IPS-15b (cell line): ENCODE results near the gene EXOC4.

Source experiments
- H3K27me3 ChIP-seq: one replicate; pipeline ENCODE4 v1.6.1; 2013; ENCODE audit warnings: low read length; ENCODE audit not compliant: control insufficient read depth, insufficient read depth
- H3K36me3 ChIP-seq: one replicate; pipeline ENCODE4 v1.6.1; 2013; ENCODE audit warnings: low read length; ENCODE audit not compliant: control insufficient read depth, insufficient read depth
- H3K4me1 ChIP-seq: one replicate; pipeline ENCODE4 v1.6.1; 2013; ENCODE audit warnings: mild to moderate bottlenecking, low read length; ENCODE audit not compliant: control insufficient read depth, insufficient read depth
- H3K4me3 ChIP-seq: one replicate; pipeline ENCODE4 v1.5.1; 2013; ENCODE audit warnings: low read depth, low read length
- H3K9ac ChIP-seq: one replicate; pipeline ENCODE4 v1.6.1; 2013; ENCODE audit warnings: low read depth, mild to moderate bottlenecking, low read length
- H3K9me3 ChIP-seq: one replicate; pipeline ENCODE4 v1.6.1; 2013; ENCODE audit warnings: mild to moderate bottlenecking, low read length; ENCODE audit not compliant: control insufficient read depth, insufficient read depth

The EXOC4 gene

DNA sequence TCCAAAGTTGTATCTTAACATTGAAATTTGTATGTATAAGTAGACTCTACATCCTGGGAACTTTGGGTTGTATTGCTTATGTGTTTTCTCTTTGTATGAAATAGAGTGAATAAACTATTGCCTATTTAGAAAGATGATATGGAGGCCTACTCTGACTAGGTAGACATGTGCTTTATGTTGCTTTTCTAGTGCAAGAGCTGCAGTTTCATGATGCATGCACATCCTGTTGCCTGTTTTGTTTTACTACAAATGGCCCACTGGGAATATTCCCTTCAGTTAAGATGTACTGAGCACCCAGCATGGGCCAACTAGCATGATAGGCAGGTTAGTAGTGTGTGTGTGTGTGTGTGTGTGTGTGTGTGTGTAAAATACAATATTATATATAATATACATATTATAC is 592.1 kb downstream of the EXOC4 start:
- no peak overlapping the region for H3K4me3 ChIP-seq
- H3K4me1 ChIP-seq, result no peaks in the 10 kb centered on the region
- no peaks in the 10 kb centered on the region for H3K9me3 ChIP-seq
- no peak overlapping the region for H3K9ac ChIP-seq
- no peaks in the 10 kb centered on the region for H3K27me3 ChIP-seq
- no peaks in the 10 kb centered on the region for H3K36me3 ChIP-seq

DNA sequence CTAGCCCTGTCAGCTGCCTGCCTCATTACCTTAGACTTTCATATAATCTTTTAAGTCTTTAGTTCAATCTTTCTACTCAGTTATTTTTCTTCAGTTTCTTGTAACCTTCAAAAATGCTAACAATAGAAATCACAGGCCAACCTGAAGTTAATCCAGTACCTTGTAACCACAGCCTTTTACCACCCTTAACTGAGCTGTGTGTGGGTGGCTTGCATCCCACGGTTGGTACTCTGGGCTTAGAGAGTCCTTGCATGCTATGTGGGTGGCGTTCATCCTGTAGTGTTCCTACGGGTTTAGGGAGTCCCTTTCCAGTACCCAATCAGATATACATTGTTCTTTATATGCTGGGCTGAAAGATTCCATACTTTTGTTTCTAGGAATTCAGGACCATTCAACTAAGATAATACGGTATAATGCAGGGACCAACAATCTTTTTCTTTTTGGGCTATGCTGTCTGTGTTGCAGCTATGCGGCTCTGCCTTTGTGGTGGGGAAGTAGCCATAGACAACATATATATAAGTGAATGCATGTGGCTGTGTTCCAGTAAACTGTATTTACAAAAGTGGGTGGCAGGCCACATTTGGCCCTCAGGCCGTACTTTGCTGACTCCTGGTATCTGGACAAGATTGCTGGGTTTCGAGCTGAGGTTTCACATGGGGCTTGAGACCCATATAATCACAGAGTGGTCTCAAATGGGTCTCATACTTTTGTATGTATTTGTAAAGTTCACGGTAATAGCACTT is 593.5 kb downstream of the EXOC4 start:
- Histone ChIP-seq H3K9me3 (no peaks in the 10 kb centered on the region), H3K27me3 (no peaks in the 10 kb centered on the region), H3K9ac (no peak overlapping the region), H3K4me3 (no peak overlapping the region), H3K4me1 (no peaks in the 10 kb centered on the region), H3K36me3 (no peaks in the 10 kb centered on the region)

DNA sequence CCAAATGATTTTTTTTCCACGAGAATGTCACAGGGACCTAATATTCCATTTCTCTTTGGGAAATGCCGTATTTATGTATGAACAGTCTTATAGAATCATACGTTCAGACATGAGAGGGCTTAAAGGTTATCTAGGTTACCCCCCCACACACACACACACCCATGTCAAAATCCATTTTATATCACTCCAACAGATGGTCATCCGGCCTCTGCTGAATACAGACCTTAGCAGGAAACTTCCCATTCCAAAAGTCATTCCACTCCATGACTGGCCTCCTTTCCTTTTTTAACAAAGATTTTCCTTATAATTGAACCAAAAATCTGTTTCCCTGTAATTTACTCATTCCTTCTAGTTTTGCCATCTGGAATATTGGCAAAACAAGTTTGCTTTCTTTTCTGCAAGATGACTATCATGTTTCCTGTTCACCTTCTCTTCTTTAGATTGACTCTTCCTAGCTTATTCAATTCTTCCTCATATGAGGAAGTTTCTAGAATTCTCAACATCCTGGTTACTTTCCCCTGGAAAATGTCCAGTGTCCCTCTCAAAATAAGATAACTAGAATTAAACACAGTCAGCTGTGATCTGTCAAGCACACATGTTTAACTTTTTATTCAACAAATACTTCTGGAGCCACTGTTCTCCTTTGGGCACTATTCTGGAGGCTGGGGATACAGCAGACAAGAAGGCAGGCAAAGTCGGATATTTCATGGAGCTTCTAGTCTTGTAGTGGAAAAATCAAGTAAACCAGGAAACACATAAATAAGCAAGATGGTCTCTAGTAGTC is 597.8 kb downstream of the EXOC4 start:
- Histone ChIP-seq H3K9me3 (no peaks in the 10 kb centered on the region), H3K9ac (no peak overlapping the region), H3K36me3 (no peaks in the 10 kb centered on the region), H3K4me1 (no peaks in the 10 kb centered on the region), H3K27me3 (no peaks in the 10 kb centered on the region), H3K4me3 (no peak overlapping the region)

DNA sequence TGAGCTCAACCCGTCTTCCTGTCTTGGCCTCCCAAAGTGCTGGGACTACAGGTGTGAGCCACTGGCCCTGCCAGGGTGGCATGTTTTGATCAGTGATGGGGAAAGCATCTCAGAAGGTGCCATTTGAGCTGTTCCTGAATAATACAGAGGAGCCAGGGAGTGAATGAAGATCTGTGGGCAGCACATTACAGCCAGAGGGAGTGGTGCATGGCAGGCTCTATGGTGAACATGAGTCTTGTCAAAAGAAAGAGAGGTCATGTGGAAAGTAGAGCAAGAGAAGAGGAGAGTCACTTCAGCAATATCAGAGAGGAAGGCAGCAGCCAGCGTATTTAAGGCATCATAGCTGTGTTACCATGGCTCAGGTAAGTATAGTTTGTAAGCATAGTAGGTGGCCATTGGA is 598.5 kb downstream of the EXOC4 start:
- Histone ChIP-seq H3K4me3 (no peak overlapping the region), H3K9ac (no peak overlapping the region), H3K27me3 (no peaks in the 10 kb centered on the region), H3K9me3 (no peaks in the 10 kb centered on the region), H3K4me1 (no peaks in the 10 kb centered on the region), H3K36me3 (no peaks in the 10 kb centered on the region)

DNA sequence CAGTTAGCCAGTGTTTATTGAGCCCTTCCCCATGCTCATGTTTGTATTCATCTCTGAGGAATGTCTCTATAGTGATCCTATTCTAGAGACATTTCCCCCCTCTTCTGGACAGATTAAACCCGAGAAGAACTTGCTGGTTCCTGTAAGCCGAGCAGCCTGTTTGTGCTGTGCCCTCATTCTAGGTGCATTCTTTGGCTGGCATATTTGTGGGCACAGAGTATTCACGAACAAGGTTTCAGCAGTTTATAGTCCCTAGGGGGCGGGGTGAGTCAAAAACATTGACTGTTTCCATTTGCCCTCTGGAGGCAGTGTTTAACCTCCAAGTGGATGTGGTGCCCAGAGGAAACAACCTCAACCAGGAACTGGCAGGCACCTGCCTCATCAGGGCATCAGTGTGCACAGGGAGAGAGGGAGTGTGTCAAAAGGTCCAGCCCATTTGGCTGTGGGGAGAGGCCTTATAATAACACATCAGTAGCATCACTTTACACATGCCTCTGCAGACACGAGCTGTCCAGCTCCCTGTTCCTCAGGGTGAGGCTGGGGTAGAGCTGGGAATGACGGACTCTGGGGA is 600.9 kb downstream of the EXOC4 start:
- Histone ChIP-seq H3K36me3 (no peaks in the 10 kb centered on the region), H3K27me3 (no peaks in the 10 kb centered on the region), H3K9me3 (no peaks in the 10 kb centered on the region), H3K4me3 (no peak overlapping the region), H3K4me1 (no peaks in the 10 kb centered on the region), H3K9ac (no peak overlapping the region)

DNA sequence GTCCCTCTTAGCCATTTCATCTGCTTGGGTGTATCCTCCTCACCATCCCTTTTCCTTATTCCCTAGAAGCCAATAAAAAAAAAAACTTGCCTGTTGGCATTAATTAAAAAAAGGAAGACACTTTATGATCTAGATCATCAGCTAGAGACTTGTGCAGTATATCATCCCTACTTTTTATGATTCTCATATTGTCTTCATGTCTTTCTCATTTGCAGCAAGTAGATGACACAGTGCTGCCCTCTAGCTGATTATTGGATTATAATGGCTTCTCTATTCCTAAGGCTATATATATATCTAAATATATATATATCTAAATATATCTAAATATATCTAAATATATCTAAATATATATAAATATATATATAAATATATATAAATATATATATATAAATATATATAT is 601.9 kb downstream of the EXOC4 start:
- H3K36me3 ChIP-seq, result no peaks in the 10 kb centered on the region
- H3K9me3 ChIP-seq, result no peaks in the 10 kb centered on the region
- no peaks in the 10 kb centered on the region for H3K27me3 ChIP-seq

DNA sequence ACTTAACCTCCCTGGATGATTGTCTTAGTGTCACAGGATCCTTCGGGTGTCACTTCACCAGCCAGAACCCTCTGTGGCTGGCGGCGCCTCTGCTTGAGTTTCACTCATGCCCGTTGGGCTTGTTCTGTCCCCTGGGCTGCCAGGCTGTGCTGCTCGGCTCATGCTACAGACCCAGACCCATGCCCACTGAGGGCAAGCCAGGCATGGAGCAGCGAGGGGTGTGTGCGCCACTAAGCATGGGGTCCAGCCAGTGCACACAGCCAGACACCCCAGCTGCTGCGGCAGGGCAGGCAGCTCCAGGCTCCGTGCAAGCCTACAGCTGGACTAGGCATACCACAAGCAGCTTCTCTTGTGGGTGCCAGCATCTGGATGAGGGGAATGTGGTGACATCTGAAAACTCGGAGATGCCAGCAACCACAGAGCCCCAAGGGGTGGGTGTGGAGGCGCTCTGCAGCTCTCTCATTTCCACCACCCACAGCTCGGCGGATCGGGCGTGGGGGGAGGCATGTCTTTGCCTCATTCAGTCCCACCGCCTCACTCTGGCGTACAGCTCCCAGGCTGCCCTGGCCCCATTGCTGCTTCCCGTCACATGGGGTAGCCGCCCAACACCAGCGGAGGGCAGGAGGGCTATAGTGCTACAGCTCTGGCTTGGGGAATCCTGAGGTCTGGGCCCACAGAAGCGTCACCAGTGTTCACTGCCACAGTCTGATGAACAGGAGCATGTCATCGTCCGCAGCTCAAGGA is 604.7 kb downstream of the EXOC4 start:
- no peaks in the 10 kb centered on the region for H3K9me3 ChIP-seq
- peaks cover 12% of the 10 kb centered on the region for H3K4me1 ChIP-seq
- no peak overlapping the region for H3K9ac ChIP-seq
- H3K4me3 ChIP-seq, result no peak overlapping the region
- no peaks in the 10 kb centered on the region for H3K36me3 ChIP-seq
- no peaks in the 10 kb centered on the region for H3K27me3 ChIP-seq

More for the DNA sequence above, 601.9 kb downstream of the EXOC4 start:
- no peak overlapping the region for H3K9ac ChIP-seq
- H3K4me3 ChIP-seq, result no peak overlapping the region
- peaks cover 3% of the 10 kb centered on the region for H3K4me1 ChIP-seq

DNA sequence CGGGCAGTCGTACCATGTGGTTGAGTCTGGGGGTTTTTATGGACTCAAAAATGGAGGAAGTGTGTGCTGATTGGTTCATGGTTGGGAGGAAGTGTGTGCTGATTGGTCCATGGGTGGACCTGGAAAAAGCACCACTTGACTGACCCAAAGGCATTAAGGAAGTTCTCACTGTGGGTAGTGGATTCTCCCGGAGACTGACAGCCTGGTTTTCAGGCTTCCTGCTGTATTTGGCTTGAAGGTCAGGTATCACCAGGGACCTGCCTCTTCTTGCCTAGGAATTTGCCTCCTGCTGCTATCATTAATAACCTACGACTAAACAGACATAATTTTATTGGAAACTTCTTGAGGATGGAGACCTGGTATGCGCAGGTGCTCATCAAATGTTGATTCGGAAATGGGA is 605.4 kb downstream of the EXOC4 start:
- Histone ChIP-seq H3K9ac (no peak overlapping the region), H3K36me3 (no peaks in the 10 kb centered on the region), H3K9me3 (no peaks in the 10 kb centered on the region), H3K4me3 (no peak overlapping the region), H3K4me1 (peaks cover 12% of the 10 kb centered on the region), H3K27me3 (no peaks in the 10 kb centered on the region)

DNA sequence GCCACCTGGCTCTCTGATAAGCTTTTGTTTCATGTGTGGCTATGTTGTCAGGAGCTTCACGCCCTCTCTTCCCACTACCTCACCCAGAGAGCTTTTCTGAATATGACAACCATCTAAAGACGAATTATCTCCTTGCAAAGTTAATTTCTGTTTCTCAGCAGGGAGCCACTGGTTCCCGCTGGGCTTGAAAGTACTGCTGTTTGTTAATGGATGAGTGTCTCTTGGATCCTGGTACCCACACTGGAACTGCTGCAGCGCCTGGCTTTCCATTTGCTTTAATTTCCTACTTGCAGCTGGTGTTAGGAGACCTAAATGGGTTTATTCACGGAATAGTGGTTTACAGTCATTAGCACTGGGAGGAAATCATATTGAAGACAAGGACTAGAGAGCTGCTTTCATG is 606.4 kb downstream of the EXOC4 start:
- Histone ChIP-seq H3K4me1 (peaks cover 12% of the 10 kb centered on the region), H3K36me3 (no peaks in the 10 kb centered on the region), H3K9ac (no peak overlapping the region), H3K4me3 (no peak overlapping the region), H3K27me3 (no peaks in the 10 kb centered on the region), H3K9me3 (no peaks in the 10 kb centered on the region)

DNA sequence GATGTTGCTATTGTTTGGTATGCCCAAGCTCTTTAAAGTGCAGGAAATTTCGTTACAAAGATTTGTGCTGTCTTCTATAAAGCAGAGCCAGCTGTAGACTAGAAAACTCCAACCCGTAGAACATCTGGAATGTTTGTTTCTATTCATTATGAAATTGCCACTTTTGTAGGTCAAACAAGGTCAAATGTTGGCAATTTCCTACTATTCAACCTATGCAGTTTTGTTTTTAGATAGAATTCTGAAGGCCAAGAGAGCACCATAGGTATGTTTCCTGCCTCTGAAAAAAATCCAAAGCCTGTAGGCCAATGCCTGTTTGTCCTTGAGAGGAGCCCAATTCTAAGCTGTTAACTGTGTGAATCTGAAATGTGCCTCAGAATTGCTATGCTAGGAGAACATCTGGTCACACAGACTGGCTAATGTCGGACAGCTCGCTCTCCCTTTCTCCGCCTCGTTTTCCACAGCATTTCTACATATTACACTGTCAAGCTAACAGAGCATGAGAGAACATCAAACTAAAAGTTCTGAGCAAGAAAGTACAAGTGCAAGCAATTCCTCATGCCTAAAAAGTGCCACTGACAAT is 607.1 kb downstream of the EXOC4 start:
- H3K4me1 ChIP-seq, result peaks cover 12% of the 10 kb centered on the region
- no peaks in the 10 kb centered on the region for H3K36me3 ChIP-seq
- no peaks in the 10 kb centered on the region for H3K9me3 ChIP-seq
- H3K4me3 ChIP-seq, result no peak overlapping the region
- no peak overlapping the region for H3K9ac ChIP-seq
- no peaks in the 10 kb centered on the region for H3K27me3 ChIP-seq

DNA sequence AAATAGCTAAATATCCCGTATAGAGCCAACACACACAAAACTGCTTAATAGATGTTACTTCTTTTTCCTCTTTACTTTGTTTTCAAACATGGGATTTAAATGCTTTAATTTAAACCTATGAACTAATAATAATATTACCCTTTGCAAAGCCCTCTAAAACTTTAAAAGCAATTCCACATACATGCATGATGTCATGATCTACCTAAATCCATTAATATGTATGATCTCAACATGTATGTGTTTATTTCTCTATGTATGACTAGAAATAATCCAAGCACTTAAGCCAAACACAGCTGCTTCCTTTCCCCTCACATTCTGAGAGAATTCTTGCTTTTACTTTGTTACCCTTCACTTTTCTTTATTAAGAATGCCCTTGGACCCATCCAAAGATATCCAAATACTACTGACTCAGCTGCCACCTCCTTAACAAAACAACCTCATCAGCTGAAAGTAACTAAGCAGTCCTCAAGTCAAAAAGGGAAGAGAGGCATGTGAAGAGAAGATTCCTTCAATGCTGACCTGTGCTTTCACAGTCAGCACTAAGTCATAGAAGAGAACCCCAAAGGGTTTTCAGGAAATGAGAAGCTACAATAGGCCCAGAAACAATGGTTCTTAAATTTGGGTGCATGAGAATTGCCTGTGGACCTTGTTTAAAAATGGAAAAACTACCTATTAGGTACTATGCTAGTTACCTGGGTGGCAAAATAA is 607.9 kb downstream of the EXOC4 start:
- Histone ChIP-seq H3K27me3 (no peaks in the 10 kb centered on the region), H3K36me3 (no peaks in the 10 kb centered on the region), H3K4me3 (no peak overlapping the region), H3K4me1 (peaks cover 12% of the 10 kb centered on the region), H3K9ac (no peak overlapping the region), H3K9me3 (no peaks in the 10 kb centered on the region)
